ENCODE measurements around the gene ZNF549.

Gene ZNF549

GRCh38 chr19:57599761-57600383 lies 72.7 kb downstream of the ZNF549 start, which contains the start of gene ZNF530:
Gene ZNF530 (plus strand): TSS chr19:57599885. CDS start chr19:57604346, 4,461 bp downstream.
- no peak within 1 kb of the TSS for H3K27ac ChIP-seq (ENCODE audit: low read depth, low read length)
- no peaks in the 10 kb centered on the region for H3K36me3 ChIP-seq (ENCODE audit: control insufficient read depth, low read length)

GRCh38 chr19:57606931-57607330 lies 79.8 kb downstream of the ZNF549 start:
- peaks cover 36% of the 10 kb centered on the region for H3K9me3 ChIP-seq (ENCODE audit: control insufficient read depth, insufficient read depth, low read length)
- H3K79me2 ChIP-seq (ENCODE audit: control insufficient read depth, low read length) = no peaks in the 10 kb centered on the region
- no peaks in the 10 kb centered on the region for H3K27me3 ChIP-seq (ENCODE audit: control insufficient read depth, low read length)
- no peaks in the 10 kb centered on the region for H4K20me1 ChIP-seq (ENCODE audit: control insufficient read depth, insufficient read depth, low read depth, low read length)
- no peaks in the 10 kb centered on the region for H3K36me3 ChIP-seq (ENCODE audit: control insufficient read depth, low read length)
- no peak overlapping the region for H3K4me2 ChIP-seq (ENCODE audit: low read length)
- no peaks in the 10 kb centered on the region for H3F3A ChIP-seq (ENCODE audit: control insufficient read depth, insufficient read depth)
- H3K9me2 ChIP-seq (replicated peaks; ENCODE audit: control insufficient read depth, low read length) = no peaks in the 10 kb centered on the region
- TF ChIP-seq EZH2phosphoT487 (IDR thresholded peaks at IDR 0.05; ENCODE audit: borderline replicate concordance, low read length) = no peak
- TF ChIP-seq, protein P1, sequence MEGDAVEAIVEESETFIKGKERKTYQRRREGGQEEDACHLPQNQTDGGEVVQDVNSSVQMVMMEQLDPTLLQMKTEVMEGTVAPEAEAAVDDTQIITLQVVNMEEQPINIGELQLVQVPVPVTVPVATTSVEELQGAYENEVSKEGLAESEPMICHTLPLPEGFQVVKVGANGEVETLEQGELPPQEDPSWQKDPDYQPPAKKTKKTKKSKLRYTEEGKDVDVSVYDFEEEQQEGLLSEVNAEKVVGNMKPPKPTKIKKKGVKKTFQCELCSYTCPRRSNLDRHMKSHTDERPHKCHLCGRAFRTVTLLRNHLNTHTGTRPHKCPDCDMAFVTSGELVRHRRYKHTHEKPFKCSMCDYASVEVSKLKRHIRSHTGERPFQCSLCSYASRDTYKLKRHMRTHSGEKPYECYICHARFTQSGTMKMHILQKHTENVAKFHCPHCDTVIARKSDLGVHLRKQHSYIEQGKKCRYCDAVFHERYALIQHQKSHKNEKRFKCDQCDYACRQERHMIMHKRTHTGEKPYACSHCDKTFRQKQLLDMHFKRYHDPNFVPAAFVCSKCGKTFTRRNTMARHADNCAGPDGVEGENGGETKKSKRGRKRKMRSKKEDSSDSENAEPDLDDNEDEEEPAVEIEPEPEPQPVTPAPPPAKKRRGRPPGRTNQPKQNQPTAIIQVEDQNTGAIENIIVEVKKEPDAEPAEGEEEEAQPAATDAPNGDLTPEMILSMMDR (IDR thresholded peaks at IDR 0.05; ENCODE audit: low read depth, low read length, poor library complexity, severe bottlenecking) = no peak
- no peaks in the 10 kb centered on the region for H3K4me1 ChIP-seq (ENCODE audit: control insufficient read depth, low read length)
- no peak overlapping the region for H3K27ac ChIP-seq (ENCODE audit: low read depth, low read length)
- H3K4me3 ChIP-seq (ENCODE audit: low read length) = no peak overlapping the region

More at GRCh38 chr19:57599761-57600383, 72.7 kb downstream of the ZNF549 start, which contains the start of gene ZNF530:
- Histone ChIP-seq H3K4me1 (ENCODE audit: control insufficient read depth, low read length) (peaks cover 11% of the 10 kb centered on the region), H3K4me3 (ENCODE audit: low read length) (peak within 1 kb of the TSS; percentile 79), H3K9me3 (ENCODE audit: control insufficient read depth, insufficient read depth, low read length) (peaks cover 33% of the 10 kb centered on the region), H3K79me2 (ENCODE audit: control insufficient read depth, low read length) (no peaks in the 10 kb centered on the region), H3K27me3 (ENCODE audit: control insufficient read depth, low read length) (no peaks in the 10 kb centered on the region), H3K4me2 (ENCODE audit: low read length) (peak within 1 kb of the TSS; percentile 84), H3F3A (ENCODE audit: control insufficient read depth, insufficient read depth) (no peaks in the 10 kb centered on the region), H3K9me2 (replicated peaks; ENCODE audit: control insufficient read depth, low read length) (no peaks in the 10 kb centered on the region), H4K20me1 (ENCODE audit: control insufficient read depth, insufficient read depth, low read depth, low read length) (no peaks in the 10 kb centered on the region)
- TF ChIP-seq EZH2phosphoT487 (IDR thresholded peaks at IDR 0.05; ENCODE audit: borderline replicate concordance, low read length) = no peak
- TF ChIP-seq, protein P1 (IDR thresholded peaks at IDR 0.05; ENCODE audit: low read depth, low read length, poor library complexity, severe bottlenecking) = no peak

Measured in DOHH2 (cell line).